ENCODE results near the gene EML2. TPM values are rescaled to one million over a fixed set of nuclear protein-coding genes. Genes with fewer than 3 reads are reported as not detected.

Gene EML2
- total and polyA plus RNA-seq, 2 of the 8 experiments (the other 6 are each of a cell fraction or from before 2014, with no cell fraction given): 28.8 to 29.4 TPM

DNA sequence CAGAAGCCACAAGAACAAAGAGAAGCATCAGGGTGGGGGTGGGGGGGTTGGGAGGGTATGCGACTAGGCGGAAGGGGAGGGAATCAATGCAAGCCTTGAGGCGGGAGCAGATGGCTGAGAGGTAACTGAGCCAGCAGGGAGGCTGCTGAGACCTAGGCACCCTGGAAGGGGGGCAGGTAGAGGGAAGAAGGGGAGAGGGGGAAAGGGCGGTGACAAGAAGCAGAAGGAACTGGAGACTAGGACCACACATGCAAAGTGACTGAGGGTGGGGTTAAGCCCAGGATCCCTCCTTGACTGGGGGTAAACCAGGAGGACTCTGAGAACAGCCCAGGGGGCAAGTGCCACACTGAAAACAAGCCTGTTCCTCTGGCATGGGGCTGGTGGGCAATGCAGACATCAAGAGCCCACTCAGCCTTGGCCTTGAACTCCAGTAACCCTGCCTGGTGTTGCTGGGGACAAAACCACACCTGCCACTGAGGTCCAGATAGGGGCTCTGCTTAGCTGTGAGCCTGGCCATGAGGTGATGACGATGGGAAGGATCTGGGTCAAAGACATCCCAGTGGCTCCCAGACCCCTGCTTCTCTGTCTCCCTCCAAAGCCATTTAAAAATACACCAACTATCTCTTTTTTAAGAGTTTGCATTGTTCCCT is 74.9 kb downstream of the EML2 start (continued):
- no peak for TF ChIP-seq TAF7 (optimal IDR thresholded peaks at IDR 0.05; ENCODE audit: borderline replicate concordance, low read depth, low read length)

All from H1 (cell line).